A673 (cell line): Measurements from ENCODE around the gene C1orf174. TPM values are rescaled to one million over a fixed set of nuclear protein-coding genes. Genes with fewer than 3 reads are reported as not detected.
A peak's percentile ranks its signal among the peaks of the same experiment; 100 is the strongest.

Experiments
- BruUV-seq: library from RNA; stranded (reverse); fragments of 400-500 nt; replicated peaks from 2 replicates; lab custom pipeline; 2021; lab: Mats Ljungman, UMichigan
- CTCF ChIA-PET: fragments of 300-600 bp; sonication (Branson Sonifier 250); formaldehyde crosslinking; loops from one replicate; lab custom pipeline; 2022; ENCODE audit warnings: antibody characterized with exemption; lab: Charles Lee
- POLR2A ChIA-PET: fragments of 300-600 bp; sonication (Branson Sonifier 250); formaldehyde crosslinking; loops from one replicate; lab custom pipeline; 2022; ENCODE audit warnings: antibody characterized with exemption; ENCODE audit not compliant: low non-redundant PET; lab: Charles Lee
- DNase-seq: peaks from one replicate; pipeline ENCODE4 v3.0.0-alpha.2; 2015; ENCODE audit warnings: low spot score
- H3K27ac ChIP-seq: fragments of 200-600 bp; sonication (generic); 2 replicates; pipeline ENCODE4 v1.5.1; 2016; ENCODE audit warnings: mixed run types, low read depth, mild to moderate bottlenecking, mixed read lengths, antibody characterized with exemption, low read length; ENCODE audit not compliant: poor library complexity, severe bottlenecking
- H3K27me3 ChIP-seq: fragments of 200-600 bp; sonication (generic); replicated peaks from 2 replicates; pipeline ENCODE4 v1.6.1; 2017; ENCODE audit warnings: mixed run types, low read depth, mild to moderate bottlenecking, mixed read lengths, antibody characterized with exemption, low read length; ENCODE audit not compliant: insufficient read depth, poor library complexity
- H3K36me3 ChIP-seq: fragments of 200-600 bp; sonication (generic); 2 replicates; pipeline ENCODE4 v1.6.1; 2016; ENCODE audit warnings: mixed run types, mild to moderate bottlenecking, mixed read lengths, antibody characterized with exemption, low read length; ENCODE audit not compliant: insufficient read depth, poor library complexity, severe bottlenecking
- H3K4me1 ChIP-seq: fragments of 200-600 bp; sonication (generic); 2 replicates; pipeline ENCODE4 v1.6.1; 2017; ENCODE audit warnings: mixed run types, mild to moderate bottlenecking, mixed read lengths, antibody characterized with exemption, low read length; ENCODE audit not compliant: insufficient read depth, poor library complexity, severe bottlenecking
- H3K4me3 ChIP-seq: fragments of 200-600 bp; sonication (generic); 2 replicates; pipeline ENCODE4 v1.5.1; 2016; ENCODE audit warnings: low read depth, mixed run types, mild to moderate bottlenecking, mixed read lengths, low read length; ENCODE audit not compliant: poor library complexity, severe bottlenecking
- H3K9me3 ChIP-seq: fragments of 200-600 bp; sonication (generic); 2 replicates; pipeline ENCODE4 v1.6.1; 2016; ENCODE audit warnings: mixed run types, low read depth, mild to moderate bottlenecking, mixed read lengths, antibody characterized with exemption, low read length; ENCODE audit not compliant: poor library complexity, severe bottlenecking
- EZH2 ChIP-seq: fragments of 200-600 bp; sonication (generic); IDR thresholded peaks from 2 replicates; pipeline ENCODE4 v1.6.1; 2017; ENCODE audit warnings: borderline replicate concordance, low read depth, mild to moderate bottlenecking, mixed read lengths, antibody characterized with exemption, low read length; ENCODE audit not compliant: poor library complexity, severe bottlenecking
- intact Hi-C: fragments of 100-400 bp; cut with micrococcal nuclease; formaldehyde crosslinking; loops from one replicate; pipeline ENCODE4 v1.10.0; 2022; ENCODE audit not compliant: unreplicated experiment
- total RNA-seq: library from RNA; stranded (reverse); gene quantifications from 2 replicates; pipeline ENCODE4 v1.2.3, GENCODE V29; 2021
- TF ChIP-seq, protein P1 (sequence below): fragments of 300-800, 200-600 bp; sonication (generic); conservative IDR thresholded peaks from 2 replicates; pipeline ENCODE4 v1.5.1; 2017; ENCODE audit warnings: low read depth, mild to moderate bottlenecking, antibody characterized with exemption, low read length, moderate library complexity, mixed read lengths

Gene C1orf174
- total RNA-seq, 1 experiment from 2014 or later: 36.2 TPM

DNA sequence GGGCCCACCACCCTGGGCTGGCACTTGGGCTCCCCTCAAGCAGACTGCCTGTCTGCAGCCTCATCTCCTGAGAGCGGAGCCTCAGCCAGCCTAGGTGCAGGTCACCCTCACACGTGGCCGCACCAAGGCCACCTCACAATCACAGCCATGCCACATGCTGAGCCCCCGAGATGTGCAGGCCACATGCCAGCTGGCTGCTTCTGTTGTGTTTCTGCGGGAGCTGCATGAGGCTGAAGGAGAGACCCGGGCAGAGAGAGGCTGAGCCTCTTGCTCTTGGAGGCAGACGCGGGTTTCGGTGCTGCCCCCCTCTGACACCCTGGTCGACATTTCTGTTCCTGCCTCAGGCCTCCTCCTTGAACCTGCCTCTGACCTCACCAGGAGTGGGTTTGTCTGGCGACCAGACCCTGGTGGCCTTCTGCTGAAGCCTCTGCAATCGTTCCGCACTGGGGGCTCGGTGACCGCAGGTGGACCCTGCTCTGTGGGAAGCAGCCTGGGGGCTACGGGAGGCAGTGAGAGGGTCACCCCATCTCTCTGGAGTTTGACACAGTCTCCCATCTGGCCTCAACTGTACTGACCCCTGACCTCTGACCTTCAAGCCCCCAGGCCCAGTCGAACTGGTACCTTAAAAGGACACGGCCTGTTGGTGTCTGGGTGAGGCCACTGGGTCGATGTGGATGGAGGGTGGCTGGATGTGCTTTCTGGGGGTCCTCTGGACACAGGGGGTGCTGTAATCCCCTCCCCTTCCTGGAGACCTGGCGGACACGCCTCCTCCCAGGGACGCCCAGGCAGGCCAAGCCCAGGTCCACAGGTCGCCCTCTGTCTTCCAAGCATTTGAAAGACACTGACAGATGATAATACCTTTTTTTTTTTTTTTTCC lies 13.0 kb upstream of the C1orf174 start:
- H3K27me3 ChIP-seq: peaks cover 13% of the 10 kb centered on the region
- H3K36me3 ChIP-seq: no peaks in the 10 kb centered on the region
- peaks cover 6% of the 10 kb centered on the region for H3K4me1 ChIP-seq
- no peak for DNase-seq
- CTCF ChIA-PET: no interaction called here
- H3K4me3 ChIP-seq: no peak overlapping the region
- BruUV-seq: no TSS peak
- POLR2A ChIA-PET: no interaction called here
- no peaks in the 10 kb centered on the region for H3K9me3 ChIP-seq
- intact Hi-C loops: no loop called here
- no peak overlapping the region for H3K27ac ChIP-seq
- no peak for TF ChIP-seq EZH2
- TF ChIP-seq, protein P1, sequence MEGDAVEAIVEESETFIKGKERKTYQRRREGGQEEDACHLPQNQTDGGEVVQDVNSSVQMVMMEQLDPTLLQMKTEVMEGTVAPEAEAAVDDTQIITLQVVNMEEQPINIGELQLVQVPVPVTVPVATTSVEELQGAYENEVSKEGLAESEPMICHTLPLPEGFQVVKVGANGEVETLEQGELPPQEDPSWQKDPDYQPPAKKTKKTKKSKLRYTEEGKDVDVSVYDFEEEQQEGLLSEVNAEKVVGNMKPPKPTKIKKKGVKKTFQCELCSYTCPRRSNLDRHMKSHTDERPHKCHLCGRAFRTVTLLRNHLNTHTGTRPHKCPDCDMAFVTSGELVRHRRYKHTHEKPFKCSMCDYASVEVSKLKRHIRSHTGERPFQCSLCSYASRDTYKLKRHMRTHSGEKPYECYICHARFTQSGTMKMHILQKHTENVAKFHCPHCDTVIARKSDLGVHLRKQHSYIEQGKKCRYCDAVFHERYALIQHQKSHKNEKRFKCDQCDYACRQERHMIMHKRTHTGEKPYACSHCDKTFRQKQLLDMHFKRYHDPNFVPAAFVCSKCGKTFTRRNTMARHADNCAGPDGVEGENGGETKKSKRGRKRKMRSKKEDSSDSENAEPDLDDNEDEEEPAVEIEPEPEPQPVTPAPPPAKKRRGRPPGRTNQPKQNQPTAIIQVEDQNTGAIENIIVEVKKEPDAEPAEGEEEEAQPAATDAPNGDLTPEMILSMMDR: no peak

DNA sequence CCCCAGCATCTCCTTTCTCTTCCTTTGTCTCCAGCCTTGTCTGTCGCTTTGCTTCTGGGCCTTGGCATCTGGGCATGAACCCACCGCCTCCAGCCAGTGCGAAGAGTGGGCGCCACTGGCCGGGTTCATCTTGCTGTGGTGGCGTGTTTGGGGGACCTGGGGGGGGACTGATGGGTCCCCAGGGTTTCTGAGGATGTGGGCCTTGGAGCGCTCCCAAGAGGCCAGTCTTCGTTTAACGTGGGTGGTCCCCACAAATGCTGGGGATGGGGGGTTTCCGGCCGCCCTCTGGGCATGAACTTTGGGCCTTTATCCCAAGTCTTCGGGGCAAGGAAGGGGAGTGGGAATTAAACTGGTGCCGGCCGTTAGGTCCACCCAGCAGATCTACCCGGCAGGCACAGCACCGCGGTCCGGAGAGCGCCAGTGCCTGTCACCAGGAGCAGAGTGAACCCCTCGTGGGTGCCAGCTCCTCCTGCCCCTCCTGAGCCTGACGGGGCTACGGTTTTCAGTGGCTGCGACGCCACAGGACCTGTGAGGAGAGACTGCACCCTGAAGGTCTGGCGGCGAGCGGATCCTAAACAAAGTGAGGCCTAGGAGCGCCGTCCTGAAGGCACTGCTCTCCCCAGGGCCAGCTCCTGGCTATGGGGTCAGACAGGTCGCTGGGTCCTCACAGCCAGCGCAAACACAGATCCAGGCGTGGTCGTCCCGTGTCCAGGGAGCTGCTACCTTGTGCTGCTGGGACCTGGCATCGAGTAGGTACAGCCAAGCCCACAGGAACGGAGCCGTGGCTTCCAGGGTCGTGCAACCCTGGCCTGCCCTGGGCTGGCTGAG lies 12.1 kb upstream of the C1orf174 start:
- Histone ChIP-seq H3K9me3 (no peaks in the 10 kb centered on the region), H3K27me3 (peaks cover 5% of the 10 kb centered on the region), H3K36me3 (no peaks in the 10 kb centered on the region), H3K4me1 (peaks cover 6% of the 10 kb centered on the region), H3K27ac (no peak overlapping the region), H3K4me3 (no peak overlapping the region)
- DNase-seq: no peak
- ChIA-PET POLR2A (no interaction called here), CTCF (no interaction called here)
- TF ChIP-seq EZH2: no peak
- TF ChIP-seq, protein P1: no peak
- intact Hi-C loops: no loop called here
- no TSS peak for BruUV-seq

DNA sequence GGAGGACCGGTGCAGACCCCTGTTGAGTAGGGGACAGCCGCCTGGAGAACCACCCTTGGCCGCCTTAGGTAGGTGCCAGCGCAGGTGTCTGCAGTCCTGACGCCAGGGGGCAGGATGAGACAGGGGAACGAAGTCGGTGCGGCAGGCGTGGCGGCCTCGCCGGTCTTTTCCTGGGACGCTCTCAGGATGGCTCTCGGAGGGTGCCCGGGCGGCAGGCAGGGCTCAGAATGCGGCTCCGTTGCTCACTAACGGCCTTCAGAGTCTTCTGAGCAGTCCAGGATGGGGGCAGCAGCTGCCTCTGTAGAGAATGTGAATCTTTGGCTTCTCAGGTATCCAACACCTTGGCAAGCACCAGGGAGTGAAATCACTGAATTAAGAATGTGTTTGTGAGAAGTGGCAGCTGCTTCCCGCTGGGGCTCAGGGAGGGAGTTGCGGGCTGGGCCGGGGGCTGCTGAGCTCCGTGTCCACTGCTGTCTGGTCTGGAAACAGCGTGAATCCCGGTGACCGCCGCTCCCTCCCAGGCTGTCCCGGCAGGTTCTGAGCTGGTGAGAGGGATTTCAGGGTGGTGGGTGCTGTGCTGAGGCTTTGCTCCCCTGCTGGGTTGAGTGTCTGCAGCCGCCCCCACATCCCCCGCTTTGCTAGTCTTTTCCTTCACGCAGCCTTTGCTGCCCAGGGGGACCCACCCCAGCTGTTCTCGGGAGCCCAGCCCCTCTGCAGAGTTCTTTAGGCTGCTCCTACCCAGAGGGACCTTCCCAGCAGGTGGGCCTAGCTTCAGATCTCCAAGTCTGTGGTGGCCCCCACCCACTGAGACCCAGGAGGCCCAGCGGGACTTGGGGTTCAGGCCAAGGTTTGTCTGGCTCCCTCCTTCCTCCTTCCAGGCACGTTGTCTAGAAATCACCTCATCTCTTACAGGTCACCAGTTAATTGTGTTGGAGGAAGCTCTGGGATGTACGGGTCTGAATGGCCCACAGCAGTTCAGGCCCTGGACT lies 11.1 kb upstream of the C1orf174 start:
- intact Hi-C loops: no loop called here
- no peak overlapping the region for H3K27ac ChIP-seq
- no peaks in the 10 kb centered on the region for H3K9me3 ChIP-seq
- H3K4me1 ChIP-seq: peaks cover 6% of the 10 kb centered on the region
- CTCF ChIA-PET: no interaction called here
- peak; percentile 78 for DNase-seq
- peaks cover 5% of the 10 kb centered on the region for H3K27me3 ChIP-seq
- H3K4me3 ChIP-seq: no peak overlapping the region
- no peaks in the 10 kb centered on the region for H3K36me3 ChIP-seq
- no TSS peak for BruUV-seq
- TF ChIP-seq EZH2: no peak
- TF ChIP-seq, protein P1: peak; percentile 86
- POLR2A ChIA-PET: no interaction called here
